ENCODE measurements around the gene F8. TPM values are rescaled to one million over a fixed set of nuclear protein-coding genes. Genes with fewer than 3 reads are reported as not detected.
"Not testable (repeated sequence)": the region's sequence is repeated elsewhere in the genome, so short reads cannot be mapped to it uniquely, and the experiment has no call there.

The F8 gene
- total and polyA plus RNA-seq, 2 donors from 2014 or later, result 15.1 to 41.3 TPM

GRCh38 chrX:154902408-154902807 is 120.1 kb downstream of the F8 start:
- FAIRE-seq (no peak), DNase-seq (no peak)
- no peaks in the 10 kb centered on the region for H3K27me3 ChIP-seq (ENCODE audit: control insufficient read depth, insufficient read depth, low read length)
- no peak for TF ChIP-seq CTCF (IDR thresholded peaks at IDR 0.05; ENCODE audit: borderline replicate concordance, extremely low read depth, insufficient read depth)
- H3K4me3 ChIP-seq (ENCODE audit: low read length in 3 of 3), result no peak overlapping the region
- no peaks in the 10 kb centered on the region for H3K36me3 ChIP-seq (ENCODE audit: control insufficient read depth in 2 of 3, insufficient read depth in 3 of 3, low read length in 3 of 3)
- H3K9me3 ChIP-seq (ENCODE audit: control insufficient read depth in 2 of 3, insufficient read depth in 1 of 3, low read length in 3 of 3), result no peaks in the 10 kb centered on the region
- no peaks in the 10 kb centered on the region for H3K4me1 ChIP-seq (ENCODE audit: control insufficient read depth in 2 of 3, insufficient read depth in 2 of 3, low read depth in 1 of 3, low read length in 3 of 3)
- intact Hi-C loops (cut with DNase I), result no loop called here
- no peak overlapping the region for H3K27ac ChIP-seq (ENCODE audit: low read depth in 2 of 2, low read length in 2 of 2)
- no peak overlapping the region for H3K9ac ChIP-seq (ENCODE audit: low read length in 3 of 3)

- no peak for FAIRE-seq
- H3K27me3 ChIP-seq (ENCODE audit: control insufficient read depth, insufficient read depth, low read length), result no peaks in the 10 kb centered on the region
- intact Hi-C loops (cut with DNase I), result no loop called here
- DNase-seq, result peak in 1 of 5 donors; percentile 43
- H3K4me1 ChIP-seq (ENCODE audit: control insufficient read depth in 2 of 3, insufficient read depth in 2 of 3, low read depth in 1 of 3, low read length in 3 of 3), result no peaks in the 10 kb centered on the region
- TF ChIP-seq CTCF (IDR thresholded peaks at IDR 0.05; ENCODE audit: borderline replicate concordance, extremely low read depth, insufficient read depth), result no peak
- H3K9ac ChIP-seq (ENCODE audit: low read length in 3 of 3), result no peak overlapping the region
- no peaks in the 10 kb centered on the region for H3K36me3 ChIP-seq (ENCODE audit: control insufficient read depth in 2 of 3, insufficient read depth in 3 of 3, low read length in 3 of 3)
- no peak overlapping the region for H3K4me3 ChIP-seq (ENCODE audit: low read length in 3 of 3)
- H3K9me3 ChIP-seq (ENCODE audit: control insufficient read depth in 2 of 3, insufficient read depth in 1 of 3, low read length in 3 of 3), result no peaks in the 10 kb centered on the region
- H3K27ac ChIP-seq (ENCODE audit: low read depth in 2 of 2, low read length in 2 of 2), result no peak overlapping the region
Measured at GRCh38 chrX:154900323-154900722, 122.2 kb downstream of the F8 start.

- Histone ChIP-seq H3K36me3 (ENCODE audit: control insufficient read depth in 2 of 3, insufficient read depth in 3 of 3, low read length in 3 of 3) (no peaks in the 10 kb centered on the region), H3K27ac (ENCODE audit: low read depth in 2 of 2, low read length in 2 of 2) (no peak overlapping the region), H3K4me3 (ENCODE audit: low read length in 3 of 3) (no peak overlapping the region), H3K27me3 (ENCODE audit: control insufficient read depth, insufficient read depth, low read length) (no peaks in the 10 kb centered on the region), H3K4me1 (ENCODE audit: control insufficient read depth in 2 of 3, insufficient read depth in 2 of 3, low read depth in 1 of 3, low read length in 3 of 3) (no peaks in the 10 kb centered on the region), H3K9me3 (ENCODE audit: control insufficient read depth in 2 of 3, insufficient read depth in 1 of 3, low read length in 3 of 3) (no peaks in the 10 kb centered on the region), H3K9ac (ENCODE audit: low read length in 3 of 3) (no peak overlapping the region)
- TF ChIP-seq CTCF (IDR thresholded peaks at IDR 0.05; ENCODE audit: borderline replicate concordance, extremely low read depth, insufficient read depth), result no peak
- FAIRE-seq (no peak), DNase-seq (no peak)
- intact Hi-C loops (cut with DNase I), result no loop called here
Measured at GRCh38 chrX:154892296-154892695, 130.2 kb downstream of the F8 start.

GRCh38 chrX:154890990-154891639 is 131.4 kb downstream of the F8 start:
- intact Hi-C loops (cut with DNase I), result no loop called here

GRCh38 chrX:154886789-154887221 is 135.7 kb downstream of the F8 start:
- H3K27me3 ChIP-seq (ENCODE audit: control insufficient read depth, insufficient read depth, low read length); FAIRE-seq; H3K36me3 ChIP-seq (ENCODE audit: control insufficient read depth in 2 of 3, insufficient read depth in 3 of 3, low read length in 3 of 3); DNase-seq; H3K4me3 ChIP-seq (ENCODE audit: low read length in 3 of 3); H3K27ac ChIP-seq (ENCODE audit: low read depth in 2 of 2, low read length in 2 of 2); H3K4me1 ChIP-seq (ENCODE audit: control insufficient read depth in 2 of 3, insufficient read depth in 2 of 3, low read depth in 1 of 3, low read length in 3 of 3); H3K9me3 ChIP-seq (ENCODE audit: control insufficient read depth in 2 of 3, insufficient read depth in 1 of 3, low read length in 3 of 3); intact Hi-C loops (cut with DNase I); H3K9ac ChIP-seq (ENCODE audit: low read length in 3 of 3): not testable (repeated sequence)

More at GRCh38 chrX:154890990-154891639, 131.4 kb downstream of the F8 start:
- no peak for TF ChIP-seq CTCF (IDR thresholded peaks at IDR 0.05; ENCODE audit: borderline replicate concordance, extremely low read depth, insufficient read depth)
- Histone ChIP-seq H3K9ac (ENCODE audit: low read length in 3 of 3) (no peak overlapping the region), H3K4me3 (ENCODE audit: low read length in 3 of 3) (no peak overlapping the region), H3K36me3 (ENCODE audit: control insufficient read depth in 2 of 3, insufficient read depth in 3 of 3, low read length in 3 of 3) (no peaks in the 10 kb centered on the region), H3K4me1 (ENCODE audit: control insufficient read depth in 2 of 3, insufficient read depth in 2 of 3, low read depth in 1 of 3, low read length in 3 of 3) (no peaks in the 10 kb centered on the region), H3K9me3 (ENCODE audit: control insufficient read depth in 2 of 3, insufficient read depth in 1 of 3, low read length in 3 of 3) (no peaks in the 10 kb centered on the region), H3K27me3 (ENCODE audit: control insufficient read depth, insufficient read depth, low read length) (no peaks in the 10 kb centered on the region), H3K27ac (ENCODE audit: low read depth in 2 of 2, low read length in 2 of 2) (no peak overlapping the region)
- no peak for FAIRE-seq
- DNase-seq, result peak in 2 of 5 donors; percentile 2 to 30

Data from kidney (tissue), 14 donors.